Measurements from ENCODE around the gene UBE2H.
"Not testable (repeated sequence)": the region's sequence is repeated elsewhere in the genome, so short reads cannot be mapped to it uniquely, and the experiment has no call there.

The UBE2H gene

GRCh38 chr7:129823143-129823542 lies 129.6 kb downstream of the UBE2H start:
- DNase-seq (ENCODE audit: low read depth), result not testable (repeated sequence)

GRCh38 chr7:129821476-129821875 lies 131.3 kb downstream of the UBE2H start:
- no peak for DNase-seq (ENCODE audit: low read depth)

- DNase-seq (ENCODE audit: low read depth), result no peak
Measured at GRCh38 chr7:129816742-129817141, 136.0 kb downstream of the UBE2H start.

GRCh38 chr7:129807863-129808262 lies 144.9 kb downstream of the UBE2H start:
- DNase-seq (ENCODE audit: low read depth), result no peak

- no peak for DNase-seq (ENCODE audit: low read depth)
Measured at GRCh38 chr7:129804890-129805719, 147.7 kb downstream of the UBE2H start.

GRCh38 chr7:129804111-129804889 lies 148.5 kb downstream of the UBE2H start:
- DNase-seq (ENCODE audit: low read depth), result no peak

GRCh38 chr7:129803546-129804081 lies 149.1 kb downstream of the UBE2H start:
- DNase-seq (ENCODE audit: low read depth), result no peak

- no peak for DNase-seq (ENCODE audit: low read depth)
Measured at GRCh38 chr7:129801882-129802281, 150.9 kb downstream of the UBE2H start.

GRCh38 chr7:129800901-129801300 lies 151.9 kb downstream of the UBE2H start:
- DNase-seq (ENCODE audit: low read depth), result no peak

- DNase-seq (ENCODE audit: low read depth), result no peak
Measured at GRCh38 chr7:129799350-129799955, 153.3 kb downstream of the UBE2H start.

GRCh38 chr7:129798616-129799349 lies 154.0 kb downstream of the UBE2H start:
- DNase-seq (ENCODE audit: low read depth), result no peak

- DNase-seq (ENCODE audit: low read depth), result no peak
Measured at GRCh38 chr7:129797214-129797789, 155.5 kb downstream of the UBE2H start.

GRCh38 chr7:129796186-129796775 lies 156.5 kb downstream of the UBE2H start:
- DNase-seq (ENCODE audit: low read depth), result no peak

- DNase-seq (ENCODE audit: low read depth), result not testable (repeated sequence)
Measured at GRCh38 chr7:129794461-129794860, 158.3 kb downstream of the UBE2H start.

GRCh38 chr7:129793506-129794310 lies 159.1 kb downstream of the UBE2H start:
- no peak for DNase-seq (ENCODE audit: low read depth)

- DNase-seq (ENCODE audit: low read depth), result no peak
Measured at GRCh38 chr7:129792721-129793120, 160.0 kb downstream of the UBE2H start.

GRCh38 chr7:129790136-129790535 lies 162.6 kb downstream of the UBE2H start:
- DNase-seq (ENCODE audit: low read depth), result no peak

GRCh38 chr7:129789652-129790051 lies 163.1 kb downstream of the UBE2H start:
- no peak for DNase-seq (ENCODE audit: low read depth)

- DNase-seq (ENCODE audit: low read depth), result no peak
Measured at GRCh38 chr7:129789000-129789399, 163.8 kb downstream of the UBE2H start.
